ENCODE data around the gene TAF4. TPM values are rescaled to one million over a fixed set of nuclear protein-coding genes. Genes with fewer than 3 reads are reported as not detected.

TAF4 gene
- total and polyA plus RNA-seq, 8 donors: 14.1 to 21.0 (median 17.1) TPM

- H3K27ac ChIP-seq: no peak overlapping the region
- no peaks in the 10 kb centered on the region for H3K36me3 ChIP-seq
- H3K9me3 ChIP-seq: no peaks in the 10 kb centered on the region
- peak in 1 of 4 donors; percentile 76 for DNase-seq
- no peak for ATAC-seq
- H3K4me1 ChIP-seq: no peaks in the 10 kb centered on the region
- no peak overlapping the region for H3K4me3 ChIP-seq
- intact Hi-C loops (cut with DNase I): no loop called here
- peaks cover 14 to 48% of the 10 kb centered on the region in 2 donors for H3K27me3 ChIP-seq
- TF ChIP-seq CTCF (IDR thresholded peaks at IDR 0.05): no peak
Observed at GRCh38 chr20:61965606-61966491, 99.8 kb downstream of the TAF4 start.

DNA sequence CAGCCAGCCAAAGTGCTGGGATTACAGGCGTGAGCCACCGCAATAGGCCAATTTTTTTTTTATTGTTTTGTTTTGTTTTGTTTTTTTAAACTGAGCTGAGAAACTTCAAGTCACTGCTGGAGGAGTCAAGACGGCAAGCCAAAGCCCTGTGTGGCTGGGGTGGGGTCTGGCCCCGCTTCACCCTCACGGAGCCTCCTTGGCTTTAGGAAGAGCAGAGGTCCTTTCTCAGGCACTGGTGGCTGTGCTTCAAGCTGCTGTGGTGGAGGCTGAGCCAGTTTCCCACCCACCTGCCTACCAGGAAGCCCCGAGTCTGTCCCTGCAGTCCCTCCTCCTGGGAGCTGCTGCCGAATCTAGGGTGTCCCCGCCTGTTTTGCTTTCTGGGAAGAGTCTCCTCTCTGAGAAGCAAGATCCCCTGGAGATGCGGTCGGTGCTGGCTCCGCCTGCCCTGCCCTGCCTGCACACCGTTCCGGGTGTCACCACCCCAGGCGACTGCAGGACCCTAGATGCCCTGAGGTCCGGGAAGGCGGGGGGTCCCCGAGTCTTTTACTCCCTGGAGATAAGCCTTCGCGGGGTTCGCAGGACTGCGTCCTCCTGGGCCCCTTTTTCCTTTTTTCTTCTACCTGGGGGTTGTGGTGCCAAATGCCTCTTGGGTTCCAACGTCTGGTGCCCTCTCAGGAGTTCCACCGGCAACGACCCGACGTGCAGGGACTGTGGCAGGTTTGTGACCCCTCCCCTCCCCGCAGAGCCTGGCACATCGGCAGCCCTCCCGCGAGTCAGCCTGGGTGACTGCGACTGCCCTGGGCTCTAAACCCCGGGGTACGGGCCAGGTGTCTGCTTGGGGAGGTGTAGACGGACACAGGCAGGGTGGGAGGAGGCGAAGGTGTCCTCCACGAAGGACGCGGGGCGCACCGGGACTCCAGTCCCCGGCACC lies 100.7 kb downstream of the TAF4 start:
- no peaks in the 10 kb centered on the region for H3K36me3 ChIP-seq
- H3K4me3 ChIP-seq: no peak overlapping the region
- intact Hi-C loops (cut with DNase I): no loop called here
- no peaks in the 10 kb centered on the region for H3K4me1 ChIP-seq
- no peak for TF ChIP-seq CTCF (IDR thresholded peaks at IDR 0.05)
- H3K27me3 ChIP-seq: peaks cover 14 to 48% of the 10 kb centered on the region in 2 donors
- H3K27ac ChIP-seq: no peak overlapping the region
- no peaks in the 10 kb centered on the region for H3K9me3 ChIP-seq
- ATAC-seq: no peak
- DNase-seq: peak in 1 of 4 donors; percentile 65

DNA sequence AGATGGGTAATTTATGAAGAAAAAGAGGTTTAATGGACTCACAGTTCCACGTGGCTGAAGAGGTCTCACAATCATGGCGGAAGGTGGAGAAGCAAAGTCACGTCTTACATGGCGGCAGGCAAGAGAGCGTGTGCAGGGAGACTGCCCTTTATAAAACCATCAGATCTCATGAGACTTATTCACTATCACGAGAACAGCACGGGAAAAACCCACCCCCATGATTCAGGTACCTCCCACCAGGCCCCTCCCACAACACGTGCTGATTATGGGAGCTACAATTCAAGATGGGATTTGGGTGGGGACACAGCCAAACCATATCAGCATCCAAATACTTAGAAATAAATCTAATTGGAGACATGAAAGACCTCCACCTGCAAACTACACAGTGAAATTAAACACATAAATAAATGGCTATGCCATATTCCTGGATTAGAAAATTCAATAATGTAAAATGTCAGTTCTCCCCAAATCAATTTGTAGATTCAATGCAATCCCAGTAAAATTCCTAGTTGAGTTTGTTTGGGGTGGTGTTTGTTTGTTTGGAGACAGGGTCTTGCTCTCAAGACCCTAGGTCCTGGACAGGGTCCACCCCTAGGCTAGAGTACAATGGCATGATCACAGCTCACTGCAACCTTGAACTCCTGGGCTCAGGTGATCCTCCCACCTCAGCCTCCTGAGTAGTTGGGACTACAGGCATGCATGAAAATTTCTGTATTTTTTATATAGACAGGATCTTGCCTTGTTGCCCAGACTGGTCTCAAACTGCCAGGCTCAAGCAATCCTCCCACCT lies 101.6 kb downstream of the TAF4 start:
- intact Hi-C loops (cut with DNase I): no loop called here
- H3K9me3 ChIP-seq: no peaks in the 10 kb centered on the region

DNA sequence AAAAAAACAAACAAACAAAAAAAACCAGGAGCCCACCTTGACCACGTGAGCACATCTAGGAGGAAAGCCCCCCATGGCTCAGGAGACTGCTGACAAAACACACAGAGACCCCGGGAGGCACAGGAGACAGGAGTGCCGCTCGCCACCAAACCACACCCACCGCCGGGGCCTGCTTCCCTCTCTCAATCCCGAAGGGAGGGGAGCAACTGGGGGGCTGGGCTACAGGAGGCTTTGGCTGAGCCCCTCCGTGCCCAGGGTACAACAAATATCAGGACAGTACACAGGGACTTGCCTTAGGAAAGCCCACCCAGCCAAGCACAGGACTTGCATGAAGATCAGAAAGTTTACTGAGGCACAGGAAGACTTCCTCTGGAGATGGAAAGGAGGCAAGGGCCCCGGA lies 102.5 kb downstream of the TAF4 start:
- no peak for TF ChIP-seq CTCF (IDR thresholded peaks at IDR 0.05)
- peaks cover 14 to 46% of the 10 kb centered on the region in 2 donors for H3K27me3 ChIP-seq
- H3K27ac ChIP-seq: no peak overlapping the region
- intact Hi-C loops (cut with DNase I): no loop called here
- peak in 1 of 4 donors; percentile 55 for DNase-seq
- no peaks in the 10 kb centered on the region for H3K9me3 ChIP-seq
- no peaks in the 10 kb centered on the region for H3K4me1 ChIP-seq
- no peak overlapping the region for H3K4me3 ChIP-seq
- H3K36me3 ChIP-seq: no peaks in the 10 kb centered on the region
- ATAC-seq: no peak

More for the DNA sequence above, 101.6 kb downstream of the TAF4 start:
- no peak for TF ChIP-seq CTCF (IDR thresholded peaks at IDR 0.05)
- Histone ChIP-seq H3K27ac (no peak overlapping the region), H3K27me3 (peaks cover 14 to 48% of the 10 kb centered on the region in 2 donors), H3K4me3 (no peak overlapping the region), H3K4me1 (no peaks in the 10 kb centered on the region), H3K36me3 (no peaks in the 10 kb centered on the region)
- DNase-seq: no peak
- ATAC-seq: no peak
